Right lobe of liver (tissue), 4 donors: ENCODE data around the gene MYO3B.

Experiments
- POLR2A ChIP-seq: fragments of 450-650 bp; IDR thresholded peaks from one replicate; pipeline ENCODE4 v1.6.1; 2017; ENCODE audit warnings: antibody characterized with exemption, mild to moderate bottlenecking
- TF ChIP-seq, protein P1 (sequence below), 4 donors: fragments of 200-600 bp in 3 of 4; fragments of 450-650 bp in 1 of 4; IDR thresholded peaks; one replicate each; pipeline versions ENCODE4 v1.5.1 to v1.8.0; 2016 to 2022; ENCODE audit warnings: antibody characterized with exemption in 4 of 4, mild to moderate bottlenecking in 2 of 4
- donor health status: DM: no; HTN: no; CAD: no.
- donor health status: DM: no; HTN: no; CAD: no.
- donor health status: DM: no; HTN: yes; CAD: no.

DNA sequence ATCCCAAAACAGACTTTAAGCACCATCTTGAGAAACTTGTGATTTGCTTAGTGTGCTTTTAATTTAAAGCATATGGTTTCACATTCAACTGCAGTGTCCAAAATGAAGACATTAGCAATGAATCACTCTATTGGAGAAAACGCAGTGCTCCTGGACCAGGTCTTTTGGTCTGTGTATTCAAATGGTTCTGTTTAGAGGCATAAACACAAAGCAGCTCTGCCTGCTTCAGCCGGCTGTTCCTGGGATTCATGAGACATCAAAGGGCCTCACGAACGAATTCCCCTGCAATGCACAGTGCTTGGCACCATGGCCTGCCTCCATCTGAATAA, 420.1 kb downstream of the MYO3B start:
- TF ChIP-seq, protein P1, sequence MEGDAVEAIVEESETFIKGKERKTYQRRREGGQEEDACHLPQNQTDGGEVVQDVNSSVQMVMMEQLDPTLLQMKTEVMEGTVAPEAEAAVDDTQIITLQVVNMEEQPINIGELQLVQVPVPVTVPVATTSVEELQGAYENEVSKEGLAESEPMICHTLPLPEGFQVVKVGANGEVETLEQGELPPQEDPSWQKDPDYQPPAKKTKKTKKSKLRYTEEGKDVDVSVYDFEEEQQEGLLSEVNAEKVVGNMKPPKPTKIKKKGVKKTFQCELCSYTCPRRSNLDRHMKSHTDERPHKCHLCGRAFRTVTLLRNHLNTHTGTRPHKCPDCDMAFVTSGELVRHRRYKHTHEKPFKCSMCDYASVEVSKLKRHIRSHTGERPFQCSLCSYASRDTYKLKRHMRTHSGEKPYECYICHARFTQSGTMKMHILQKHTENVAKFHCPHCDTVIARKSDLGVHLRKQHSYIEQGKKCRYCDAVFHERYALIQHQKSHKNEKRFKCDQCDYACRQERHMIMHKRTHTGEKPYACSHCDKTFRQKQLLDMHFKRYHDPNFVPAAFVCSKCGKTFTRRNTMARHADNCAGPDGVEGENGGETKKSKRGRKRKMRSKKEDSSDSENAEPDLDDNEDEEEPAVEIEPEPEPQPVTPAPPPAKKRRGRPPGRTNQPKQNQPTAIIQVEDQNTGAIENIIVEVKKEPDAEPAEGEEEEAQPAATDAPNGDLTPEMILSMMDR (IDR thresholded peaks at IDR 0.05), result no peak
- no peak for TF ChIP-seq POLR2A
